Measurements from ENCODE around the gene SV2B.
A peak's percentile ranks its signal among the peaks of the same experiment; 100 is the strongest.

The SV2B gene

GRCh38 chr15:91279486-91279885 lies 179.4 kb downstream of the SV2B start:
- DNase-seq: no peak

GRCh38 chr15:91281947-91282346 lies 181.9 kb downstream of the SV2B start:
- no peak for DNase-seq

GRCh38 chr15:91282486-91282885 lies 182.4 kb downstream of the SV2B start:
- DNase-seq: no peak

DNA sequence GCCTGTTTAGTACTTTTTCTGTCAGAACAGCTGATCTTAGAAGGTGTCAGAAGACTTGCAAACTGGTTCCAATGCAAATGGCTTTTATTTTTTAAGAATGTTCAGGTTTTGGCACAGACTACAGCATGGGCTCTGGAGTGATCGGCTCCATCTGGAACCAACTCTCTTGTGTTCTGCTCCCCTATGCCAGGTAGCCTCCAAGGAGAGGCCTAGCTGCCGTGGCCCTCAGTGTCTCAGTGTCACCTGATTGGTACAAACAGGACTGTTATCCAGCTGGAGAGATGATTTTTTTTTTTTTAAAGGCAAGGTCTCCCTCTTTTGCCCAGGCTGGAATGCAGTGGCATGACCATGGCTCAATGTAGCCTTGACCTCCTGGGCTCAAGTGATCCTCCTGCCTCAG lies 183.1 kb downstream of the SV2B start:
- no peak for DNase-seq

GRCh38 chr15:91284758-91285466 lies 184.9 kb downstream of the SV2B start:
- no peak for DNase-seq

DNA sequence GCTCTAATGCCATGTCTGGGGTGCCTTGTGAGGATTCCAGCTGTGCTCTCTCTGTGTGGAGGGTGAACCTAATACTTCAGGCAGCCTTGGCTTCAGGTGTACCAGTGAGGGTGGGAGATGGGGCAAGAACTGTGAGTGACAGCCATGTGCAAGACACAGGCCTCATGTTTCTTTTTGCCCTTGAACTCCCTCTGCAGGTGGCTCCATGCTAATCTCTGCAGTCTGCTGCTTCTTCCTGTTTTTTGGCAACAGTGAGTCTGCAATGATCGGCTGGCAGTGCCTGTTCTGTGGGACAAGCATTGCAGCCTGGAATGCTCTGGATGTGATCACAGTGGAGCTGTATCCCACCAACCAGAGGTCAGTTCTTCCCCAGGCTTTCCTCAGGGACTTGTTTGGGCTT lies 189.3 kb downstream of the SV2B start:
- DNase-seq: no peak

GRCh38 chr15:91290553-91290952 lies 190.5 kb downstream of the SV2B start:
- DNase-seq: no peak

DNA sequence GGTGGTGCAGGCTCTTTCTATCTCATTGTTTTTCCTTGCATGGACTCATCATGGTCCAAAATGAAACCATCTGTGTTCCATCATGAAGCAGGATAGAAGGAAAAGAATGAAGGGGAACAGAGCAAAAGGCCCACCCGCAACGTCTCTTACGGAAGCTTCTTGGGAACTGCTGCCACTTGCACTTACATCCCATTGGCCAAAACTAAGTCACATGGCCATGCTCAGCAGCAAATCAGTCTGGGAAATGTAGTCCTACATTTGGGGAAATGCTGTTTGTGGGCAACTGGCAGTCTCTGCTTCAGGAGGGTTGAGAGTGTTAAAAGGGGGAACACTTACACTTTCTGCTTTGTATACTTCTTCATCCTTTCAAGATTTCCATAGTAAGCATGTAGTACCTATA lies 191.6 kb downstream of the SV2B start:
- DNase-seq: no peak

- DNase-seq: no peak
Observed at GRCh38 chr15:91294344-91294743, 194.3 kb downstream of the SV2B start.

GRCh38 chr15:91294795-91295194 lies 194.7 kb downstream of the SV2B start:
- no peak for DNase-seq

DNA sequence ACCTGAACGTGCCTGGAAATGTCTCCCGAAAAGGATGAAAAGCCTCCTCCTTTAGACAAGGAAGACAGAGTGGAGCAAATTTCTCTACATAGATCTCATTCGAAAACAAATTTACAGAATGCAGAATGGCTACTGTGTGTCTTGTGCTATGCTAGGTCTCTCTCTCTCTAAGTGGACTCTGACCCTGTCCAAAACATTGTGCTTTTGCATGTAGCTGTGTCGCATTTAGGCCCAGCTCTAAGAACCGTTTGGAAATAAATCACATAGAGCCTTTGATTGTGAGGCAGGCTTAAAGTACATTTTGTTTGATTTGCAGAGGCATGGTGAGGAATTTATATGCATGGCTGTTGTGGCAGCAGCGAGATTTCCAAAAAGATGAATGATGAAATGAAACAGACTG lies 198.0 kb downstream of the SV2B start:
- no peak for DNase-seq

DNA sequence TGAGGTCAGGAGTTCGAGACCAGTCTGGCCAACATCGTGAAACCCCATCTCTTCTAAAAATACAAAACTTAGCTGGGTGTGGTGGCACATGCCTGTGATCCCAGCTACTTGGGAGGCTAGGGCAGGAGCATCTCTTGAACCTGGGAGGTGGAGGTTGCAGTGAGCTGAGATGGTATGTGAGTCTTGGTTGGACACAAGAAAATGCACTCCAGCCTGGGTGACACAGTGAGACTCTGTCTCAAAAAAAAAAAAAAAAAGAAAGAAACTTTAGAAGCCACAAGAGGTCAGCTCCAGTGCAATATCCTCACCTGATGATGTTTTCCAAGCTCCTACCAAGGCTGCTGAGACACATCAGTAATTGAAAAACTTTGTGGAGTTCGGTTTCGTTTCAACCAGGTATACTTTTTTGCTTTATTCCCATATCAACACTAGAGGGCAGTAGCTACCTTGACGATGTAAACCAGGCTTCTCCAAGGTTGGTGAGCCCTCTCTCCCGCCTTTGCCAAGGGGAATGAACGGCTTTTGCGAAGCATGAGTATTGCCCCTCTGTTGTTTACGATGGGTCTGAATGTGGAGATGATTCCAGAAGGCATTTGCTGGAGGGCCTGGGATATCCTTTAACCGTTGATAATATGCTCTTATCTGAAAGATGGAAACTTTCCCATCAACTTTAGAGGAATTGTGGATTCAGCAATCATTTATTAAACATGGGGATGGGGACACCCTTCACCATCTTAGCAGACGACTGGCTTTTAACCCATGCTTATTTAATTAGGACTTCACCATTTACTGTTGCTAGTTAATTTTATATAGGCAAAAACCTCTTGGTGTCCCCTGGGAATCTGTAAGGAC lies 202.8 kb downstream of the SV2B start:
- DNase-seq: peak; percentile 83

- DNase-seq: no peak
Observed at GRCh38 chr15:91304210-91304609, 204.2 kb downstream of the SV2B start.

DNA sequence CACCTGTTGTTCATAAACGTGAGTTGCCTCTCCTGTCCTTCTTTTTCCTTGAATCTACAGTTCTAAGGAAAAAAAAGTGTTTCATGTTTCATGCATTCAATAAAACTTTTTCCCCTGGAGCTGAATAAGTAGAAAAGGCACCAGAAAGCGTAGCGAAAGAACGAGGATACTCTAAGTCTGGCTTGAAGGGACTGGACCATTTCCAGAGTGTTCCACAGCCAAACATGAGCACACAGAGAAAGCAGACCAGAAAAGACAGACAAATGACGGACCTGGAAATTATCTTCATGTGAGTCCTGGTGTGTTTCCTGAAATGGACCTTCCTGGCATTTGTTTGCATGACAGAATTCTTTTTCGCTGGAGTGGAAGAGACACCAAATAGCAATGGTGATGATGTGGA lies 204.7 kb downstream of the SV2B start:
- DNase-seq: no peak

GRCh38 chr15:91306144-91306543 lies 206.1 kb downstream of the SV2B start:
- no peak for DNase-seq

- no peak for DNase-seq
Observed at GRCh38 chr15:91307601-91308000, 207.5 kb downstream of the SV2B start.

GRCh38 chr15:91308199-91308598 lies 208.1 kb downstream of the SV2B start:
- no peak for DNase-seq

GRCh38 chr15:91308855-91309254 lies 208.8 kb downstream of the SV2B start:
- DNase-seq: no peak

DNA sequence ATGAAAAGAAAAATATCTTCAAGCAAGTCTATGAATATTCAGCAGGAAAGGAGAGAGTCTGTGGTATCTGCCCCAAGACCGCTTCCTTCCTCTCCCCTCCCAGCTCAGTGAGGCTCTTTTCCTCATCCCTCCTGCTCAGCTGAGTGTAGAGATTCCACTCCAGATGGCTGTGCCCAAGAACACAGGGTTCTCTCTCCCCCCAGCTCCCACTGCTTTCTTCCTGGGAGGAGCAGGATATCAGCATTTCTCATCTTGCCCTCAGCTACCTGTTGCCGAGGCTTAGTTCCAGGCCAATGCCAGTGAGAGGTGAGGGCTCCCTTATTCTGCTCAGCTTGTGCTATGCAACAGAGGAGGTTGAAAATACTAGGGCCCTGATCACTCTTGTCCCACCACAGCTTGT lies 211.9 kb downstream of the SV2B start:
- DNase-seq: no peak

DNA sequence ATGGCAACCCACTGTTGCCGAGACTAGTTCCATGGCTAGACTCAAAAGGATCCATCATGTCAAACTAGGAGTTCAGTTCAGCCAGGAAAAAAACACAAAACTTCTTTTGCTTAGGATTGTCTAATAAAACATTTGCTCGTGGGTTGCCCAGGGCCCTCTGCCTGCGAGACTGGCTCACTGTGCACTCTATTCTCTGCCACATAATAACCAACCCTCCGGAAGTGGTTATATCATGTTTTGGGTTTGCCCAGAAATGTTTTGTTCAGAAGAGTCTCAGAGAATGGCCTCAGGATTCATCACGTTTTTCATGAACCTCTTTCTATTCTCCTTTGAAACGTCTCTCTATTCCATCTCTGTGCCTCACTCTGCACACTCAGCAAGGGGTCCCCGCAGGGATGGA lies 216.1 kb downstream of the SV2B start:
- no peak for DNase-seq

GRCh38 chr15:91318516-91318915 lies 218.5 kb downstream of the SV2B start:
- no peak for DNase-seq

DNA sequence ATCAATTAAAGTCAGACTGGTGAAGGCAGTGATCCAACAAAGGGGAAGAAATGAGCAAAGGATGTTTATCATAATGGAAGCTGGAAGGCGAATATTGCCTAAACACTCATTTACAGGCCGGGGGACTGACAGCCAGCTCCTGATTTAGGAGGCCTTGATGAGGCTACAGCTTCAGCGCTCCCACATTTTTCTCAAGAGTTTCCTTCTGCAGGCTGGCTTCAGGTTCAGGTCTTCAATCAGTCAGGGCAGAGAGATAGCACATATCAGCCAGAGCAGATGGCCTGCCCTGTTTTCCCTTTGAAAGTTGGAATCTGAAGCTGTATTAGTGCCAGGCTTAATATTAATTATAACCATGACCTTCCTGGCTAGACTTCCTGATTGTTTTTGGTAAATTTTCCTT lies 218.9 kb downstream of the SV2B start:
- no peak for DNase-seq

DNA sequence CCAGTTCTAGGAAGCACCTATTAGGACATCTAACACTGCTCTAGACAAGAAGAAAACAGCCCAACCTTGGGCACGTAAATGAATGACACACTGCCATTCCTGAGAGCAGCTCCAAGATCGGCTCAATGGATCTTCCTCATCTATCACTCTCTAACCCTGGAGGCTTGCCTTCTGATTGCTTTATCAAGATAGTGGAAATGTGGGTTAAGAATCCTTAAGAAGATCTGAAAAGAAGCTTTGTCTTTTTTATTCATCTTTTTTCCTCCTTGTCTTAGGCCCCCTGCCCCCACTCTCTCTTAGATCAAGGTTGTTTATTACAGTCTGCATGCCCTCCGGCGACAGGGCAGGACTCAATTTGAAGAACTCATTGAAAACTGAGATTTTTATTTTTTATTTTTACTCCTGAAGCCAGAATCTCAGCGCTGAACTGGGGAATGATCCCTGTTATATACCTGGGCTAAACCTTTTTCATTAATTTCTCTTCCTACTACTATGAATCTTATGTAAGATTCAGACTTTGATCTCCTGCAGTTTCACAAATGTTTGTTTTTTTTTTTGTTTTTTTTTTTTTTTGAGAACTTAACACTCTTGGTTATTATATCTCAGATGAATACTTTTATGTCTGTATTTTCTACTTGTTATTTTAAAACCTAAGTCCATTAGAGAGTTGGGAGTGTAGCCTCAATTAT lies 219.5 kb downstream of the SV2B start:
- no peak for DNase-seq

GRCh38 chr15:91320101-91320500 lies 220.0 kb downstream of the SV2B start:
- DNase-seq: no peak

All from NCI-H1694 (cell line).